HG03159 (cell line): ENCODE measurements around the gene AKAP13.

Experiments
- ATAC-seq: cut with Tn5 transposase; IDR thresholded peaks from one replicate; pipeline ENCODE4 v1.9.1; 2021; ENCODE audit warnings: mild to moderate bottlenecking, moderate library complexity; ENCODE audit not compliant: unreplicated experiment

The AKAP13 gene

GRCh38 chr15:85496551-85497171 lies 116.3 kb downstream of the AKAP13 start:
- no peak for ATAC-seq

- ATAC-seq: no peak
Measured at GRCh38 chr15:85497172-85497569, 116.8 kb downstream of the AKAP13 start.

GRCh38 chr15:85498471-85498870 lies 118.1 kb downstream of the AKAP13 start:
- ATAC-seq: no peak

- ATAC-seq: no peak
Measured at GRCh38 chr15:85499371-85499887, 119.0 kb downstream of the AKAP13 start.

GRCh38 chr15:85500060-85500708 lies 119.8 kb downstream of the AKAP13 start:
- no peak for ATAC-seq

- no peak for ATAC-seq
Measured at GRCh38 chr15:85500729-85501128, 120.3 kb downstream of the AKAP13 start.

GRCh38 chr15:85501574-85501973 lies 121.2 kb downstream of the AKAP13 start:
- no peak for ATAC-seq

- ATAC-seq: no peak
Measured at GRCh38 chr15:85503151-85503799, 122.9 kb downstream of the AKAP13 start.

GRCh38 chr15:85504749-85505676 lies 124.6 kb downstream of the AKAP13 start:
- ATAC-seq: no peak

- ATAC-seq: no peak
Measured at GRCh38 chr15:85507114-85507513, 126.7 kb downstream of the AKAP13 start.

GRCh38 chr15:85509973-85510372 lies 129.6 kb downstream of the AKAP13 start:
- ATAC-seq: no peak

- ATAC-seq: no peak
Measured at GRCh38 chr15:85514413-85514812, 134.0 kb downstream of the AKAP13 start.

- ATAC-seq: no peak
Measured at GRCh38 chr15:85515212-85515611, 134.8 kb downstream of the AKAP13 start.

- no peak for ATAC-seq
Measured at GRCh38 chr15:85517086-85517485, 136.7 kb downstream of the AKAP13 start.

- ATAC-seq: no peak
Measured at GRCh38 chr15:85518979-85519761, 138.8 kb downstream of the AKAP13 start.

- ATAC-seq: no peak
Measured at GRCh38 chr15:85520650-85521049, 140.2 kb downstream of the AKAP13 start.

GRCh38 chr15:85523530-85523929 lies 143.1 kb downstream of the AKAP13 start:
- no peak for ATAC-seq

GRCh38 chr15:85525755-85526154 lies 145.4 kb downstream of the AKAP13 start:
- no peak for ATAC-seq

- ATAC-seq: no peak
Measured at GRCh38 chr15:85527895-85528294, 147.5 kb downstream of the AKAP13 start.

GRCh38 chr15:85530079-85530478 lies 149.7 kb downstream of the AKAP13 start:
- ATAC-seq: no peak
